Endodermal cell (in vitro differentiated cells): Measurements from ENCODE around the gene TDRD10. TPM values are rescaled to one million over a fixed set of nuclear protein-coding genes. Genes with fewer than 3 reads are reported as not detected.

Experiments used
- DNase-seq: peaks from one replicate; pipeline ENCODE4 v3.0.0-alpha.2; 2017
- H3K27ac ChIP-seq: 2 replicates; pipeline ENCODE4 v1.5.1; 2013; ENCODE audit warnings: mild to moderate bottlenecking, low read depth, low read length, moderate library complexity
- H3K27me3 ChIP-seq: 2 replicates; pipeline ENCODE4 v1.6.1; 2013; ENCODE audit warnings: mild to moderate bottlenecking, low read length, moderate library complexity; ENCODE audit not compliant: insufficient read depth, control insufficient read depth, poor library complexity, severe bottlenecking
- H3K36me3 ChIP-seq: 2 replicates; pipeline ENCODE4 v1.7.0; 2013; ENCODE audit warnings: mild to moderate bottlenecking, low read length, moderate library complexity; ENCODE audit not compliant: control insufficient read depth, insufficient read depth
- H3K4me1 ChIP-seq: one replicate; pipeline ENCODE4 v1.7.0; 2013; ENCODE audit warnings: low read length; ENCODE audit not compliant: control insufficient read depth, insufficient read depth
- H3K4me3 ChIP-seq: 2 replicates; pipeline ENCODE4 v1.5.1; 2013; ENCODE audit warnings: mild to moderate bottlenecking, low read length, moderate library complexity
- H3K9ac ChIP-seq: 2 replicates; pipeline ENCODE4 v1.6.1; 2013; ENCODE audit warnings: mild to moderate bottlenecking, low read length, moderate library complexity; ENCODE audit not compliant: poor library complexity, severe bottlenecking; ENCODE audit errors: extremely low read depth
- H3K9me3 ChIP-seq: 2 replicates; pipeline ENCODE4 v1.6.1; 2013; ENCODE audit warnings: mild to moderate bottlenecking, low read length, moderate library complexity; ENCODE audit not compliant: control insufficient read depth
- H3K27ac Mint-ChIP-seq: 2 replicates; pipeline ENCODE4 v1.8.0; 2020; ENCODE audit warnings: mixed read lengths
- H3K27me3 Mint-ChIP-seq: 2 replicates; pipeline ENCODE4 v1.8.0; 2021; ENCODE audit warnings: mild to moderate bottlenecking, mixed read lengths; ENCODE audit not compliant: insufficient read depth
- H3K36me3 Mint-ChIP-seq: 2 replicates; pipeline ENCODE4 v1.8.0; 2020; ENCODE audit warnings: low read depth, mixed read lengths
- H3K4me1 Mint-ChIP-seq: 2 replicates; pipeline ENCODE4 v1.8.0; 2020; ENCODE audit warnings: mixed read lengths
- H3K4me3 Mint-ChIP-seq: 2 replicates; pipeline ENCODE4 v1.8.0; 2020; ENCODE audit warnings: mild to moderate bottlenecking, moderate library complexity, mixed read lengths
- H3K9me3 Mint-ChIP-seq: 2 replicates; pipeline ENCODE4 v1.8.0; 2020; ENCODE audit warnings: mild to moderate bottlenecking, mixed read lengths
- WGBS, 2 experiments: methylation state at CpG; one replicate each; pipeline versions ENCODE4 v1.1.5 to v1.1.7; 2013; ENCODE audit warnings: missing lambda C conversion rate in 2 of 2, mixed read lengths in 1 of 2; ENCODE audit not compliant: insufficient coverage in 1 of 2, insufficient read length in 1 of 2; 5-methylcytosine and 5-hydroxymethylcytosine counted together
- total RNA-seq, 2 donors: library from RNA; stranded (reverse); fragmentation: NEBNext Ultra II Directional in 1 of 2; extraction: Animal tissue kit (Norgen Biotek cat#: 25700) in 1 of 2; gene quantifications; 2 replicates in 1 of 2; 3 replicates in 1 of 2; pipeline ENCODE4 v1.2.1, GENCODE V29; 2021
- TF ChIP-seq, protein P1 (sequence below): fragments of 200-600 bp; sonication (generic); conservative IDR thresholded peaks from 2 replicates; pipeline ENCODE4 v1.5.0; 2021; ENCODE audit warnings: antibody characterized with exemption, mild to moderate bottlenecking

The TDRD10 gene
- total RNA-seq, 2 donors from 2014 or later: not detected

GRCh38 chr1:154503898-154504297 lies 1.9 kb downstream of the TDRD10 start:
- Mint-ChIP-seq H3K27me3 (peaks cover 90% of the 10 kb centered on the region), H3K27ac (no peak overlapping the region), H3K36me3 (no peaks in the 10 kb centered on the region), H3K4me1 (no peaks in the 10 kb centered on the region), H3K9me3 (peaks cover 18% of the 10 kb centered on the region), H3K4me3 (no peak overlapping the region)
- TF ChIP-seq, protein P1, sequence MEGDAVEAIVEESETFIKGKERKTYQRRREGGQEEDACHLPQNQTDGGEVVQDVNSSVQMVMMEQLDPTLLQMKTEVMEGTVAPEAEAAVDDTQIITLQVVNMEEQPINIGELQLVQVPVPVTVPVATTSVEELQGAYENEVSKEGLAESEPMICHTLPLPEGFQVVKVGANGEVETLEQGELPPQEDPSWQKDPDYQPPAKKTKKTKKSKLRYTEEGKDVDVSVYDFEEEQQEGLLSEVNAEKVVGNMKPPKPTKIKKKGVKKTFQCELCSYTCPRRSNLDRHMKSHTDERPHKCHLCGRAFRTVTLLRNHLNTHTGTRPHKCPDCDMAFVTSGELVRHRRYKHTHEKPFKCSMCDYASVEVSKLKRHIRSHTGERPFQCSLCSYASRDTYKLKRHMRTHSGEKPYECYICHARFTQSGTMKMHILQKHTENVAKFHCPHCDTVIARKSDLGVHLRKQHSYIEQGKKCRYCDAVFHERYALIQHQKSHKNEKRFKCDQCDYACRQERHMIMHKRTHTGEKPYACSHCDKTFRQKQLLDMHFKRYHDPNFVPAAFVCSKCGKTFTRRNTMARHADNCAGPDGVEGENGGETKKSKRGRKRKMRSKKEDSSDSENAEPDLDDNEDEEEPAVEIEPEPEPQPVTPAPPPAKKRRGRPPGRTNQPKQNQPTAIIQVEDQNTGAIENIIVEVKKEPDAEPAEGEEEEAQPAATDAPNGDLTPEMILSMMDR: no peak
- Histone ChIP-seq H3K27me3 (peaks cover 92% of the 10 kb centered on the region), H3K9me3 (peaks cover 8% of the 10 kb centered on the region), H3K36me3 (no peaks in the 10 kb centered on the region), H3K4me1 (no peaks in the 10 kb centered on the region), H3K4me3 (no peak overlapping the region), H3K9ac (no peak overlapping the region), H3K27ac (no peak overlapping the region)
- DNase-seq: no peak
- 94 to 100% methylated on average over 2 to 3 of the region's 5 CpGs for WGBS, 2 experiments

DNA sequence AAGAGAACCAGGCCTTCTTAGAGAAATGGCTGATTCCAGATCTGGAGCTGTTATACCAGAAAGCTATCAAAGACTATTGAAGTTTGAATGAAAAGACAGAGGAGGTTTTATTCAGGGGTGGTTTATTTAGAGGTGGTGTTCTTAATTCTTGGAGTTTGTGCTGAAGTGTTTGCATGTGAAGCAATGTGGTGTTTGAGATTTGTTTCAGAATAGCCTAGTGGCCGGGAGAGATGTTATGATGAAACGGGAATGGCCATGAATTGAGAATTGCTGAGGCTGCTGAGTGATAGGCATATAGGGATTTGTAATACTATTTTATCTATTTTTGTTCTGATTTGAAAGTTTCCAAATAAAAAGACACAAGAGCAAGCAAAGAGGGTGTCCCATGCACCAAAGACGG lies 10.7 kb downstream of the TDRD10 start:
- TF ChIP-seq, protein P1: no peak
- Histone ChIP-seq H3K4me3 (no peak overlapping the region), H3K27me3 (peaks cover 14% of the 10 kb centered on the region), H3K4me1 (no peaks in the 10 kb centered on the region), H3K9me3 (no peaks in the 10 kb centered on the region), H3K36me3 (no peaks in the 10 kb centered on the region), H3K9ac (no peak overlapping the region), H3K27ac (no peak overlapping the region)
- 92 to 97% methylated on average over 3 of the region's 3 CpGs for WGBS, 2 experiments
- Mint-ChIP-seq H3K36me3 (no peaks in the 10 kb centered on the region), H3K4me1 (no peaks in the 10 kb centered on the region), H3K9me3 (no peaks in the 10 kb centered on the region), H3K27me3 (peaks cover 30% of the 10 kb centered on the region), H3K4me3 (no peak overlapping the region), H3K27ac (no peak overlapping the region)
- no peak for DNase-seq

DNA sequence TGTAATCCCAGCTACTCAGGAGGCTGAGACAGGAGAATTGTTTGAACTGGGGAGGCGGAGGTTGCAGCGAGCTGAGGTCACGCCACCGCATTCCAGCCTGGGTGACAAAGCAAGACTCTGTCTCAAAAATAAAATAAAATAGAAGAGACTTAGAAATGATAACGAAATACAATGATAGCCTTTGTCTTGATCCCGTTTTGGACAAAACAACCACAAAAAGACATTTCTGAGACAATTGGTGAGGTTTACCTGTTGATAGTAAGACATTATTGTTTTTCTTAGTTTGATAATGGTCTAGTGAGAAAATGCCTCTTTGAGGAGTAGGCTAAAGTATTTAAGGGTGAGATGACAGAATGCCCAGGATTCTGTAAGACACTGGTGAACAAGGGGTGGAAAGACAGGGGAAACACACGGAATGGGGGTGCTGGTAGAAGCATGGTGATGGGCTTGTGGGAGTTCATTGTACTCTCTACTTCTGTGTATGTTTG lies 12.1 kb downstream of the TDRD10 start:
- peaks cover 19% of the 10 kb centered on the region for H3K27me3 Mint-ChIP-seq
- H3K9ac ChIP-seq: no peak overlapping the region
- DNase-seq: no peak
- TF ChIP-seq, protein P1: no peak
- no peak overlapping the region for H3K27ac Mint-ChIP-seq
- no peak overlapping the region for H3K4me3 ChIP-seq
- no peak overlapping the region for H3K4me3 Mint-ChIP-seq
- H3K4me1 ChIP-seq: no peaks in the 10 kb centered on the region
- H3K27ac ChIP-seq: no peak overlapping the region
- no peaks in the 10 kb centered on the region for H3K36me3 Mint-ChIP-seq
- WGBS, 2 experiments: 84 to 92% methylated on average over 3 to 7 of the region's 7 CpGs
- H3K36me3 ChIP-seq: no peaks in the 10 kb centered on the region
- no peaks in the 10 kb centered on the region for H3K9me3 Mint-ChIP-seq
- no peaks in the 10 kb centered on the region for H3K4me1 Mint-ChIP-seq
- peaks cover 6% of the 10 kb centered on the region for H3K27me3 ChIP-seq
- H3K9me3 ChIP-seq: no peaks in the 10 kb centered on the region
